ENCODE results near the gene PLCD3. TPM values are rescaled to one million over a fixed set of nuclear protein-coding genes. Genes with fewer than 3 reads are reported as not detected.

The PLCD3 gene
- total and polyA plus RNA-seq, 12 donors: 5.8 to 246 (median 82.2) TPM

- intact Hi-C loops (cut with DNase I): loop anchor here in 1 of 2 donors (10.0 kb wide), 1 partner anchor 191 kb away; the partner anchor contains the start of gene GFAP
- no peak for TF ChIP-seq CTCF (IDR thresholded peaks at IDR 0.05)
- no peak for TF ChIP-seq POLR2A (IDR thresholded peaks at IDR 0.05)
- WGBS, 4 donors: 86 to 91% (median 88%) methylated on average over 5 of the region's 5 CpGs
- no peak for DNase-seq
- no peaks in the 10 kb centered on the region for H3K9me3 ChIP-seq (replicated peaks in 1 of 3)
- H3K27ac ChIP-seq: no peak overlapping the region
- H3K4me1 ChIP-seq (replicated peaks in 1 of 2): peaks cover 17 to 32% of the 10 kb centered on the region in 2 donors
- no peaks in the 10 kb centered on the region for H3K27me3 ChIP-seq
- peaks cover 0 to 63% of the 10 kb centered on the region in 2 donors for H3K36me3 ChIP-seq (replicated peaks in 1 of 2)
- H3K4me3 ChIP-seq: no peak overlapping the region
Observed at GRCh38 chr17:45106096-45106495, 26.2 kb downstream of the PLCD3 start.

GRCh38 chr17:45104907-45105624, 27.2 kb downstream of the PLCD3 start:
- Histone ChIP-seq H3K4me1 (replicated peaks in 1 of 2) (peaks cover 7 to 22% of the 10 kb centered on the region in 2 donors), H3K9me3 (replicated peaks in 1 of 3) (no peaks in the 10 kb centered on the region), H3K27me3 (no peaks in the 10 kb centered on the region), H3K36me3 (replicated peaks in 1 of 2) (peaks cover 0 to 66% of the 10 kb centered on the region in 2 donors), H3K4me3 (no peak overlapping the region), H3K27ac (peak overlapping the region in 1 of 5 donors; percentile 22)
- intact Hi-C loops (cut with DNase I): loop anchor here (2.0 to 10.0 kb wide), 2 partner anchors 22 to 190 kb away; partner anchors contain the start of gene GFAP (in 1 of the 2)
- WGBS, 4 donors: 70 to 81% (median 77%) methylated on average over 10 to 17 of the region's 17 CpGs
- no peak for DNase-seq
- no peak for TF ChIP-seq CTCF (IDR thresholded peaks at IDR 0.05)

GRCh38 chr17:45104497-45104896, 27.8 kb downstream of the PLCD3 start:
- Histone ChIP-seq H3K4me3 (no peak overlapping the region), H3K27ac (peak overlapping the region in 1 of 5 donors; percentile 34), H3K9me3 (replicated peaks in 1 of 3) (no peaks in the 10 kb centered on the region), H3K4me1 (replicated peaks in 1 of 2) (peaks cover under 1 to 17% of the 10 kb centered on the region in 2 donors), H3K36me3 (replicated peaks in 1 of 2) (peaks cover 0 to 72% of the 10 kb centered on the region in 2 donors), H3K27me3 (no peaks in the 10 kb centered on the region)
- 85 to 93% (median 90%) methylated on average over 5 to 6 of the region's 6 CpGs for WGBS, 4 donors
- DNase-seq: no peak
- TF ChIP-seq POLR2A (IDR thresholded peaks at IDR 0.05): no peak
- TF ChIP-seq CTCF (IDR thresholded peaks at IDR 0.05): no peak
- intact Hi-C loops (cut with DNase I): loop anchor here (2.0 to 10.0 kb wide), 2 partner anchors 22 to 190 kb away; partner anchors contain the start of gene GFAP (in 1 of the 2)

- H3K27ac ChIP-seq: peak overlapping the region in 2 of 5 donors; percentile 12 to 34
- no peak for TF ChIP-seq POLR2A (IDR thresholded peaks at IDR 0.05)
- TF ChIP-seq CTCF (IDR thresholded peaks at IDR 0.05): no peak
- H3K4me3 ChIP-seq: no peak overlapping the region
- no peaks in the 10 kb centered on the region for H3K9me3 ChIP-seq (replicated peaks in 1 of 3)
- H3K36me3 ChIP-seq (replicated peaks in 1 of 2): peaks cover 0 to 76% of the 10 kb centered on the region in 2 donors
- 82 to 88% (median 85%) methylated on average over 4 to 8 of the region's 8 CpGs for WGBS, 4 donors
- no peaks in the 10 kb centered on the region for H3K27me3 ChIP-seq
- intact Hi-C loops (cut with DNase I): loop anchor here (2.0 to 10.0 kb wide), 2 partner anchors 23 to 189 kb away; partner anchors contain the start of gene GFAP (in 1 of the 2)
- DNase-seq: no peak
- peaks cover 0 to 17% of the 10 kb centered on the region in 2 donors for H3K4me1 ChIP-seq (replicated peaks in 1 of 2)
Observed at GRCh38 chr17:45104029-45104428, 28.3 kb downstream of the PLCD3 start.

Measured in adrenal gland (tissue), 12 donors.